ENCODE measurements around the gene CDK12. TPM values are rescaled to one million over a fixed set of nuclear protein-coding genes. Genes with fewer than 3 reads are reported as not detected.
A peak's percentile ranks its signal among the peaks of the same experiment; 100 is the strongest.

Gene CDK12
- total and polyA plus RNA-seq, 4 experiments from 2014 or later = 0.87 to 114 (median 56.9) TPM

- Histone ChIP-seq H3K27me3 (ENCODE audit: insufficient read depth, low read length) (no peaks in the 10 kb centered on the region), H3K4me1 (ENCODE audit: insufficient read depth, low read length) (no peaks in the 10 kb centered on the region), H3K27ac (ENCODE audit: low read depth, low read length) (no peak overlapping the region), H3K4me3 (ENCODE audit: low read length in 2 of 2) (no peak overlapping the region), H3K36me3 (ENCODE audit: insufficient read depth, low read length) (peaks cover 66% of the 10 kb centered on the region), H3K9me3 (ENCODE audit: control insufficient read depth in 1 of 2, low read length in 2 of 2) (no peaks in the 10 kb centered on the region)
- intact Hi-C loops (cut with micrococcal nuclease) = no loop called here
- H3K27ac Mint-ChIP-seq = peak overlapping the region in 3 of 7 donors; percentile 4 to 83 (median 48)
- no peaks in the 10 kb centered on the region for H3K27me3 Mint-ChIP-seq
- no peaks in the 10 kb centered on the region for H3K9me3 Mint-ChIP-seq
- H3K4me3 Mint-ChIP-seq = no peak overlapping the region
- POLR2A ChIA-PET (ENCODE audit: partially characterized antibody) = no interaction called here
- CTCF ChIA-PET (ENCODE audit: partially characterized antibody) = interaction anchor here (1.0 kb wide), 2 partner anchors 22 to 97 kb away, joined by 3 to 4 read pairs; no protein-coding TSS in a partner anchor
- H3K36me3 Mint-ChIP-seq = peaks cover 53 to 69% of the 10 kb centered on the region in 2 donors
- peaks cover 0 to 4% (median 0%) of the 10 kb centered on the region in 4 donors for H3K4me1 Mint-ChIP-seq
- no peak for DNase-seq
Observed at GRCh38 chr17:39525801-39526506, 64.7 kb downstream of the CDK12 start.

DNA sequence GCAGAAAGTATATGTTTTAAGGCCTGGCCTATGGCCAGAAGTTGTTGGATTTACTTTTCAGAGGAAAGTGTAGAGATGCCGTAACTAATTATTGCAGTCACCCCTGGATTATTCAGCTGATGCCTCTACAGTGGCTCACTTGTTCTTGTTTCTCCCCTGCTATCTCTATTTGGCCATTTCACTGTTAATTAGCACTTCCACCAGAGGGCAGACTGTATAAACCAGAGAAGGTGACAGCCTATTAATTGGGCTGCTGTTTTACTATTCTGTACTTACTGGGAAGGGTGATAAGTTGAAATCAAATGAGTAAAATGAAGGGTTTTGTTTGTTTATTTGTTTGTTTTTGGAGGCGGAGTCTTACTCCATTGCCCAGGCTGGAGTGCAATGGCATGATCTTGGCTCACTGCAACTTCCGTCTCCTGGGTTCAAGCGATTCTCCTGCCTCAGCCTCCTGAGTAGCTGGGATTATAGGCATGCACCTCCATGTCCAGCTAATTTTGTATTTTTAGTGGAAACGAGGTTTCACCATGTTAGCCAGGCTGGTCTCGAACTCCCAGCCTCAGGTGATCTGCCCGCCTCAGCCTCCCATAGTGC lies 66.0 kb downstream of the CDK12 start:
- no peaks in the 10 kb centered on the region for H3K9me3 ChIP-seq (ENCODE audit: control insufficient read depth in 1 of 2, low read length in 2 of 2)
- CTCF ChIA-PET (ENCODE audit: partially characterized antibody) = interaction anchor here (1.0 kb wide), 1 partner anchor 96 kb away, joined by 3 read pairs; no protein-coding TSS in a partner anchor
- intact Hi-C loops (cut with micrococcal nuclease) = no loop called here
- H3K27me3 ChIP-seq (ENCODE audit: insufficient read depth, low read length) = no peaks in the 10 kb centered on the region
- H3K4me3 Mint-ChIP-seq = no peak overlapping the region
- peaks cover 59 to 78% of the 10 kb centered on the region in 2 donors for H3K36me3 Mint-ChIP-seq
- peak overlapping the region in 1 of 7 donors; percentile 48 for H3K27ac Mint-ChIP-seq
- H3K4me1 ChIP-seq (ENCODE audit: insufficient read depth, low read length) = no peaks in the 10 kb centered on the region
- H3K27me3 Mint-ChIP-seq = no peaks in the 10 kb centered on the region
- DNase-seq = peak in 2 of 5 donors; percentile 6 to 26
- no peak overlapping the region for H3K4me3 ChIP-seq (ENCODE audit: low read length in 2 of 2)
- no peaks in the 10 kb centered on the region for H3K9me3 Mint-ChIP-seq
- peaks cover 54% of the 10 kb centered on the region for H3K36me3 ChIP-seq (ENCODE audit: insufficient read depth, low read length)
- POLR2A ChIA-PET (ENCODE audit: partially characterized antibody) = no interaction called here
- H3K27ac ChIP-seq (ENCODE audit: low read depth, low read length) = no peak overlapping the region
- peaks cover 1 to 6% (median 4%) of the 10 kb centered on the region in 4 donors for H3K4me1 Mint-ChIP-seq

GRCh38 chr17:39529455-39529854 lies 68.2 kb downstream of the CDK12 start:
- Mint-ChIP-seq H3K9me3 (no peaks in the 10 kb centered on the region), H3K27me3 (no peaks in the 10 kb centered on the region), H3K4me1 (peaks cover 1 to 6% (median 4%) of the 10 kb centered on the region in 4 donors), H3K4me3 (no peak overlapping the region), H3K27ac (no peak overlapping the region), H3K36me3 (peaks cover 51 to 68% of the 10 kb centered on the region in 2 donors)
- H3K27ac ChIP-seq (ENCODE audit: low read depth, low read length) = no peak overlapping the region
- CTCF ChIA-PET (ENCODE audit: partially characterized antibody) = no interaction called here
- no peaks in the 10 kb centered on the region for H3K4me1 ChIP-seq (ENCODE audit: insufficient read depth, low read length)
- POLR2A ChIA-PET (ENCODE audit: partially characterized antibody) = no interaction called here
- H3K27me3 ChIP-seq (ENCODE audit: insufficient read depth, low read length) = no peaks in the 10 kb centered on the region
- no peaks in the 10 kb centered on the region for H3K9me3 ChIP-seq (ENCODE audit: control insufficient read depth in 1 of 2, low read length in 2 of 2)
- peaks cover 37% of the 10 kb centered on the region for H3K36me3 ChIP-seq (ENCODE audit: insufficient read depth, low read length)
- DNase-seq = no peak
- intact Hi-C loops (cut with micrococcal nuclease) = no loop called here
- no peak overlapping the region for H3K4me3 ChIP-seq (ENCODE audit: low read length in 2 of 2)

- H3K4me1 Mint-ChIP-seq = peaks cover 1 to 6% (median 5%) of the 10 kb centered on the region in 4 donors
- Histone ChIP-seq H3K4me3 (ENCODE audit: low read length in 2 of 2) (no peak overlapping the region), H3K27ac (ENCODE audit: low read depth, low read length) (no peak overlapping the region), H3K36me3 (ENCODE audit: insufficient read depth, low read length) (peaks cover 27% of the 10 kb centered on the region), H3K27me3 (ENCODE audit: insufficient read depth, low read length) (no peaks in the 10 kb centered on the region), H3K9me3 (ENCODE audit: control insufficient read depth in 1 of 2, low read length in 2 of 2) (no peaks in the 10 kb centered on the region), H3K4me1 (ENCODE audit: insufficient read depth, low read length) (no peaks in the 10 kb centered on the region)
- POLR2A ChIA-PET (ENCODE audit: partially characterized antibody) = no interaction called here
- H3K9me3 Mint-ChIP-seq = no peaks in the 10 kb centered on the region
- no peak for DNase-seq
- H3K36me3 Mint-ChIP-seq = peaks cover 43 to 57% of the 10 kb centered on the region in 2 donors
- CTCF ChIA-PET (ENCODE audit: partially characterized antibody) = no interaction called here
- no peaks in the 10 kb centered on the region for H3K27me3 Mint-ChIP-seq
- no peak overlapping the region for H3K27ac Mint-ChIP-seq
- intact Hi-C loops (cut with micrococcal nuclease) = no loop called here
- no peak overlapping the region for H3K4me3 Mint-ChIP-seq
Observed at GRCh38 chr17:39530513-39530912, 69.2 kb downstream of the CDK12 start.

- H3K36me3 ChIP-seq (ENCODE audit: insufficient read depth, low read length) = peaks cover 19% of the 10 kb centered on the region
- no peak overlapping the region for H3K4me3 Mint-ChIP-seq
- intact Hi-C loops (cut with micrococcal nuclease) = no loop called here
- H3K27me3 Mint-ChIP-seq = no peaks in the 10 kb centered on the region
- no peaks in the 10 kb centered on the region for H3K27me3 ChIP-seq (ENCODE audit: insufficient read depth, low read length)
- H3K9me3 ChIP-seq (ENCODE audit: control insufficient read depth in 1 of 2, low read length in 2 of 2) = no peaks in the 10 kb centered on the region
- H3K4me1 ChIP-seq (ENCODE audit: insufficient read depth, low read length) = no peaks in the 10 kb centered on the region
- peaks cover 1 to 6% (median 5%) of the 10 kb centered on the region in 4 donors for H3K4me1 Mint-ChIP-seq
- no peak for DNase-seq
- no peak overlapping the region for H3K4me3 ChIP-seq (ENCODE audit: low read length in 2 of 2)
- peak overlapping the region in 3 of 7 donors; percentile 3 to 39 (median 9) for H3K27ac Mint-ChIP-seq
- no peak overlapping the region for H3K27ac ChIP-seq (ENCODE audit: low read depth, low read length)
- H3K9me3 Mint-ChIP-seq = no peaks in the 10 kb centered on the region
- CTCF ChIA-PET (ENCODE audit: partially characterized antibody) = no interaction called here
- POLR2A ChIA-PET (ENCODE audit: partially characterized antibody) = no interaction called here
- H3K36me3 Mint-ChIP-seq = peaks cover 37 to 50% of the 10 kb centered on the region in 2 donors
Observed at GRCh38 chr17:39531252-39531651, 70.0 kb downstream of the CDK12 start.

DNA sequence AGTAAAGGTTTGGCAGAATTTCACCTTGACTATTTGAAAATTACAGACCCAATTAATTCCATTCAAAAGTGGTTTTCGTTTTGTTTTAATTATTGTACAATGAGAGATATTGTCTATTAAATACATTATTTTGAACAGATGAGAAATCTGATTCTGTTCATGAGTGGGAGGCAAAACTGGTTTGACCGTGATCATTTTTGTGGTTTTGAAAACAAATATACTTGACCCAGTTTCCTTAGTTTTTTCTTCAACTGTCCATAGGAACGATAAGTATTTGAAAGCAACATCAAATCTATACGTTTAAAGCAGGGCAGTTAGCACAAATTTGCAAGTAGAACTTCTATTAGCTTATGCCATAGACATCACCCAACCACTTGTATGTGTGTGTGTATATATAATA lies 72.6 kb downstream of the CDK12 start:
- Mint-ChIP-seq H3K27ac (no peak overlapping the region), H3K36me3 (peaks cover 18 to 31% of the 10 kb centered on the region in 2 donors)
- peaks cover 9% of the 10 kb centered on the region for H3K36me3 ChIP-seq (ENCODE audit: insufficient read depth, low read length)

GRCh38 chr17:39534768-39535405 lies 73.6 kb downstream of the CDK12 start:
- peak overlapping the region in 3 of 7 donors; percentile 10 to 77 (median 55) for H3K27ac Mint-ChIP-seq
- POLR2A ChIA-PET (ENCODE audit: partially characterized antibody) = no interaction called here
- intact Hi-C loops (cut with micrococcal nuclease) = no loop called here

More for the DNA sequence above, 72.6 kb downstream of the CDK12 start:
- H3K4me1 Mint-ChIP-seq = peaks cover 9 to 17% (median 11%) of the 10 kb centered on the region in 4 donors
- no peaks in the 10 kb centered on the region for H3K9me3 ChIP-seq (ENCODE audit: control insufficient read depth in 1 of 2, low read length in 2 of 2)
- H3K27ac ChIP-seq (ENCODE audit: low read depth, low read length) = no peak overlapping the region
- ChIA-PET POLR2A (ENCODE audit: partially characterized antibody) (no interaction called here), CTCF (ENCODE audit: partially characterized antibody) (no interaction called here)
- no peak overlapping the region for H3K4me3 Mint-ChIP-seq
- peaks cover 5% of the 10 kb centered on the region for H3K4me1 ChIP-seq (ENCODE audit: insufficient read depth, low read length)
- no peak overlapping the region for H3K4me3 ChIP-seq (ENCODE audit: low read length in 2 of 2)
- intact Hi-C loops (cut with micrococcal nuclease) = no loop called here
- DNase-seq = no peak
- no peaks in the 10 kb centered on the region for H3K27me3 Mint-ChIP-seq
- no peaks in the 10 kb centered on the region for H3K27me3 ChIP-seq (ENCODE audit: insufficient read depth, low read length)
- no peaks in the 10 kb centered on the region for H3K9me3 Mint-ChIP-seq

More at GRCh38 chr17:39534768-39535405, 73.6 kb downstream of the CDK12 start:
- H3K4me1 ChIP-seq (ENCODE audit: insufficient read depth, low read length) = peaks cover 11% of the 10 kb centered on the region
- Mint-ChIP-seq H3K27me3 (no peaks in the 10 kb centered on the region), H3K36me3 (peaks cover 16 to 24% of the 10 kb centered on the region in 2 donors), H3K4me1 (peaks cover 16 to 27% (median 19%) of the 10 kb centered on the region in 4 donors), H3K4me3 (peak overlapping the region in 1 of 8 donors; percentile 24), H3K9me3 (no peaks in the 10 kb centered on the region)
- H3K36me3 ChIP-seq (ENCODE audit: insufficient read depth, low read length) = peaks cover 6% of the 10 kb centered on the region
- no peak for DNase-seq
- no peak overlapping the region for H3K27ac ChIP-seq (ENCODE audit: low read depth, low read length)
- no peaks in the 10 kb centered on the region for H3K9me3 ChIP-seq (ENCODE audit: control insufficient read depth in 1 of 2, low read length in 2 of 2)
- CTCF ChIA-PET (ENCODE audit: partially characterized antibody) = no interaction called here
- H3K27me3 ChIP-seq (ENCODE audit: insufficient read depth, low read length) = no peaks in the 10 kb centered on the region
- no peak overlapping the region for H3K4me3 ChIP-seq (ENCODE audit: low read length in 2 of 2)
